GM19239 (cell line): ENCODE measurements around the gene NOL9.

Experiments used
- DNase-seq: peaks from one replicate; pipeline ENCODE4 v3.0.0; 2011; ENCODE audit warnings: low spot score; ENCODE audit not compliant: insufficient read length
- FAIRE-seq: peaks from 2 replicates; lab custom pipeline; 2011; peaks lifted over from hg19 to GRCh38; lab: Jason Lieb, UNC

The NOL9 gene

DNA sequence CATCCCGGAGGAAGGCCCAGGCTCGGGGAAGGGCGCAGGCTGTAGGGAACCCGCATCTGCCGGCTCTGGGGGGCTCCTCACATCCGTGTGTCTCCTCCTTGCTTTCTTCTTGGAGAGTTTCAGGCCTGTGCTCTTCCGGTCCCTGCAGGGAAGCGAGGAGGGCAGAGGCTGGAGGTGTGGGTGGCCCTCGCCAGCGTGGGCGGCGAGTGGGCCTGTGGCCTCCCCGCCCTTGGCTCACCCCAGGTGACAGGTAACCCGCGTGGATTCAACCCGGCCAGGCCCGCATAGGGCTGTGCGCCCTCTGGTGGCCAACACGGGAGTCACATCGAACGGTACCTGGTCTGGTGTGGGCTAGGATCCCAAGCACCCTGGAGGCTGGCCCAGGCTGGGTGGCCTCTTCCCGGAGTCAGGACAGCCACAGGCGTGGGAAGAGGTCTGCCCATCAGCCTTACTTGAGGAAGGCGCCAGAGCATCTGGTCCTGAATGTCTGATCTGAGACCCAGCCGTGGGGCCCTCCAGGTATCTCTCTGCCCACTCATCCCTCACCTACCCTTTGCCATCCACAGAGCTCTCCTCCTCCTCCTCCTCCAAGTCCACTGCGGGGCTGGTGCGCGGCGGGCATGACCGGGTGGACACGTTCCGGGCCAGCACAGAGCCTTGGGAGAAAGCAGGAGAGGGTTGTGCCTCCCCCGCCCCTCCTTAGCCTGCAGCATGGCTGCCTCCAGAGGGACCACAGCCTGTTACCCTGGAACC is 78.8 kb downstream of the NOL9 start:
- peak; percentile 98 for DNase-seq
- FAIRE-seq, result no peak

DNA sequence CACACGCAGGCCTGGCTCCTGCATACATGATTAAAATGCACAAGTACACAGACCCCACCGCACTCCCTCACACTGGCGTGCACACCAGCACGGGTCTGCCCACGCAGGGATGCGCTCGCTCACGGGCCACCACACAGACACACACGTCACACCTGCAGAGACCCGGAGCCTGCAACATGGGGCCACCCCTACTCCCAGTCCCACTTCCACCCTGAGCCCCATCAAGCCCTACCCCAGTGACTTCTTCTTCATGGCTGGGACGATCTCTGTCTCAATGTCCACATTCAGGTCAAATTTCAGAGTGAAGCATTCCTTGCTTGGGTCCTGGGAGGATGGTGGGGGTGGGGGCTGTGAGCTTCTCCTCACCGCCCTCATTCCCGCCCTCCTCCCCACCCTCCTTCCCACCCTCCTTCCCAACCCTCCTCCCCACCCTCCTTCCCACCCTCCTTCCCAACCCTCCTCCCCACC is 79.5 kb downstream of the NOL9 start:
- DNase-seq, result no peak
- no peak for FAIRE-seq

DNA sequence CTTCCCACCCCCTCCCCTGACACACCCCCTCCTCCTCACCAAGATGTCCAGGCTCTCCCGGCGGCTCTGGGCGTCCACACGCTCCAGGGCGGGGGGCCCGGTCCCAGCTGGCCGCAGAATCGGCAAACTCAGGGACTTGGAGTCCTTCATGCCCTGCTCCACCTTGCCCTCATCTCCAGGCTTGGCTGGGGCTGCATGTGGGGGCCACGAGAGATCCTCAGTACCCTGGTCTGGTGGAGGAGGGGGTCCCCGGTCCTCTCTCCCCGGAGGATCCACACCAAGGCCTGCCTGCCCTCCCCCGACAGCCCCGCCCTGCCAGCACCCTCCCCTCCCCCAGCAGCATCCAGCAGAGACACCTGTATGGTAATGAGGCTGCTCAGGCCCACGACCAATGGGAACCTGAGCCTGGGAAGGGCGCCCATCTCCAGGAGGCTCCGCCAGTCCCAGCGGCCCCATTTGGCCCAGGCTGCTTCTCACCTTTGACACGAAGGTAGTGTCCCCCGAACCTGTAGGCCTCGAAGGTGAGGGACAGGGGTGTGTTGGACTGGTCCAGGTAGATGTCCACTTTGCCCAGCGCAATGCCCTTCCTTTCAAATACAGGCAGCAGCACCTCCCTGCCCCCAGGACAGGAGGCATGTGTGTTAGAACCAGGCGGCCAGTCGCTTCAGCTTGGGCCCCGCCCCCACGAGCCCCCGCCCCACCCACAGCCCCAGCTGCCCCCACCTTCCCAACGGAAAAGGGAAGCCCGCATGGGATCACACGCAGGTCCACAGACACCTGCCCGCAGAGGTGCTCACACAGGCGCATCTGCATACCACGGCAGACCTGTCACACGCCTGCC is 80.1 kb downstream of the NOL9 start:
- no peak for FAIRE-seq
- no peak for DNase-seq

DNA sequence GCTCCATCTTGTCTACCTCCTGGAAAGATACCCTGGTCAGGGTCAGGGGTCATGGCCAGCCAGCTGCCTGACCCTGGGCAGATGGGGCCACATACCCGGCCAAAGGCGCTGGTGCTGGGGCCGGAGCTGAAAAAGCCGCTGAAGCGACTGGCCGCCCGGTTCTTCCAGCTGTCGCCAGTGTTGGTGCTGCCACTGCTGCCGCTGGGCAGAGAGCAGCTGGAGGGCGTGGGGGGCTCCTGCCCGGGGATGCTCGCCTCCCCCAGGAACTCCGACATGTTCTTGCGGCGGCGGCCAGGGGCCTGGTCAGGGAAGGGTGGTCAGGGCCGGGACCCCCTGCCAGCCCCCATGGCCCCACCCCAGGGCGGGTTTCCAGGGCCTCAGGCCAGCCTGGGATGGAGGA is 81.2 kb downstream of the NOL9 start:
- no peak for DNase-seq
- no peak for FAIRE-seq

DNA sequence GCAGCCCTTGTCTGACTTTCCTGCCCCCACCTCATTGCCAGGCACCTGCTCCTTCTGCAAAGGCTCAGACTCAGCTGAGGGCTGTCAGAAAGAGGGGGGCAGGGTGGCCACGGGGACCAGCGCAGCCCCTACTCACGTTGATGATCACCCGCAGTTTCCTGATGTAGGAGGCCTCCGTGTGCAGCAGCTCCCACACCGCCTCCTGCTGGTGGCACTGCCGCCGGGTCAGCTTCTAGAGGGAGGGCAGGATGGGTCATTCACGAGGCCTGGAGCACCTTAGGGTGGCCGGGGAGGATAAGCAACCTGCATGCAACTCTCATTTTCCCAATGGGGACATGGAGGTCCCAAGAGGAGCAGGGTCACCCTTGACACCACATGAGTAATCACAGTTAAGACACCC is 81.9 kb downstream of the NOL9 start:
- no peak for DNase-seq
- no peak for FAIRE-seq

DNA sequence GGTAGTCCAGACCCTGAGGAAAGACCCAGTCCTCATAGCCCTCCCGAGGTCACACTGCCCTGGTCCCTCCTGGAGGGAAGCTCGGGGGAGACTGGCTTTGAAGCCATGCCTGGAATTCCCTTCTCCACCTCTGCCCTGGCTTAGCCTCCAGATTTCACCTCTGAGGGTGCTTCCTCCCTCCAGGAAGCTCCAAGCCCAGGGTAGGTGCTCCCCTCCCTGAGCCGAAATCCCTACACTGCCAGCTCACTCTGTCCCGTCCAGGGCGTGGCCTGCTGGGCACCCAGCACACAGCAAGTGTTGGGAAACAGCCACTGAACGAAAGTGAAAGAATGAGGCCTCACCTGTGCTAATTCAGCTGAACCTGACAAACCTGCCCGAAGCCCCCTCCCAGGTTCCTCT is 82.3 kb downstream of the NOL9 start:
- no peak for DNase-seq
- no peak for FAIRE-seq
